T follicular helper cell (primary cell): Measurements from ENCODE around the gene WASF2.
"Not testable (repeated sequence)": the region's sequence is repeated elsewhere in the genome, so short reads cannot be mapped to it uniquely, and the experiment has no call there.

Source experiments
- DNase-seq: peaks from one replicate; pipeline ENCODE4 v3.0.0-alpha.2; 2020; ENCODE audit warnings: low read depth

Gene WASF2

GRCh38 chr1:27398405-27399149 lies 91.4 kb downstream of the WASF2 start:
- DNase-seq: no peak

DNA sequence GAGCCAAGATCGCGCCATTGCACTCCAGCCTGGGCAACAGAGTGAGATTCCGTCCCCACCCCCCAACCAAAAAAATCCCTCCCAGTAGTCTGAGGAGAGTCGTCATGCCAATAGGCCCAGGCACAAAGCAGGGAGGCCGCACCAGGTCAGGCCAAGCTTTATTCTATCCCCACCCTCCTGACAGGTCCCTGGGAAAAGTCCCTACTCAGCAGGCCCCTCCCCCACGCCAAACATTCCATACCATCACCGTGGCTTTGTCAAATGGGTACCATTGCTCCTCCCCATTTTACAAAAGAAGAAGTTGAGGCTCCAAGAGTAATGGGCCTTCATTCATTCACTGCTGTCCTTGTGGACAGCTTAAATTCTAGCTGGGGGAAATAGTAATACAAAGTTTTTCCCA lies 92.2 kb downstream of the WASF2 start:
- no peak for DNase-seq

- DNase-seq: no peak
Measured at GRCh38 chr1:27397110-27397509, 92.9 kb downstream of the WASF2 start.

GRCh38 chr1:27395441-27396195 lies 94.3 kb downstream of the WASF2 start:
- DNase-seq: peak; percentile 70

DNA sequence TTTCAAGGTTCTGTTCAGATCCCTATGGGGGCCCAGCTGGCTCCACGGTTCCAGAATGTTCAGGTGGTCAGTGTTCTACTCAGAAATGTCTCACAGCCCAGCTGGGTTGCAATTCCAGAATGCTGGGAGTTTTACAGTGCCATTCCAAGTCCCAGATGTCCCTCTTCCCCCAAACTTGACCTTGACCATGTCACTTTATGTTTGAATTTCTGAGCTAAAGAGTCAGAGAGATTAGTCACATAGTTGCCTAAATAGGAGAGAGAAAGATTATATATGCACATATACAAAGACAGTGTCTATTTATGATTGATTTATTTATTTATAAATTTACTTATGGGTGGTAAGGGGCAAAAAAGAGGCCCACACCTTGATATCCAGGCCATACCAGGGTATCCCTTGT lies 95.0 kb downstream of the WASF2 start:
- no peak for DNase-seq

- no peak for DNase-seq
Measured at GRCh38 chr1:27394282-27394658, 95.7 kb downstream of the WASF2 start.

- DNase-seq: no peak
Measured at GRCh38 chr1:27393641-27394281, 96.2 kb downstream of the WASF2 start.

DNA sequence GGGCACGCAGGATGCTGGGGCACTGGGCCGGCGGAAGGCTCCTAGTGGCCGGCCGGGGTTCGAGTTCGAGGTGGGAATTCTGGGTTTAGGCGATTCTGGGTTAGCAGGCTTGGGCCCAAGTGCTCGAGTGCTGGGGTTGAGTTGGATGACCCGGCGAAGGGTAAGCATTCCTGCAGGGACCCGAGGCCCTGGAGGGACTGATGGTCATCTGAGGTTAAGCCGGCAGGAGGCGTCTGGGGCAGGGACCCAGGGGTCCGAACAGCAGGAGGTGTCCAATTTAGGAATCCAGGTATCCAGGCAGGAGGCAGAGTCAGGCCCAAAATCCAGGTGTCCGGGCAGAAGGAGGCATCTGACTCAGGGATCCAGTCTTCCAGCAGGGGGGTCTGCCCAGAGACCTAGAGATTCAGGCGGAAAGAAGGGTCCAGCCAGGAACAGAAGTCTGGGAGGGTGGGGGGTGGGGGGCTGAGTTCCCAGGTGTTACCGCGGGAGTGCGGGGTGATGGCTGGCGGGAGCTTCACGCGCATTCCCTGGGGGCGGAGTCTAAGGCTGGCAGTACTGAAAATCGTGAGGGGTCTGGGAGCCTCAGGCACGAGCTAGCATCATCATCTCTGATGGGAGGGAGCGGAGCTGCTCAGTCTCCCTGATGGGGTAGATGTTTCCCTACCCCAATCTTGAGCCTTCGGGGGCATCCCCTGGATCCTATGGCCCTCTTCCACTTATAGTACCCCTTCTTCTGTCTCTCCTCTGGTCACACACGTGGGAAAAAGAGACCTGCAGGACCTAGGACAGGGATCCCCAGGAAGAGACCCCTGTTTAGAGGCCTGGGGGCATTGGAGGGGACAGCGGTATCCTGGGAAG lies 97.0 kb downstream of the WASF2 start:
- no peak for DNase-seq

- peak; percentile 92 for DNase-seq
Measured at GRCh38 chr1:27392096-27392777, 97.7 kb downstream of the WASF2 start, which contains the start of gene GPR3. GPR3 (plus strand) TSS chr1:27392622; CDS start chr1:27393799, 1,177 bp downstream.

DNA sequence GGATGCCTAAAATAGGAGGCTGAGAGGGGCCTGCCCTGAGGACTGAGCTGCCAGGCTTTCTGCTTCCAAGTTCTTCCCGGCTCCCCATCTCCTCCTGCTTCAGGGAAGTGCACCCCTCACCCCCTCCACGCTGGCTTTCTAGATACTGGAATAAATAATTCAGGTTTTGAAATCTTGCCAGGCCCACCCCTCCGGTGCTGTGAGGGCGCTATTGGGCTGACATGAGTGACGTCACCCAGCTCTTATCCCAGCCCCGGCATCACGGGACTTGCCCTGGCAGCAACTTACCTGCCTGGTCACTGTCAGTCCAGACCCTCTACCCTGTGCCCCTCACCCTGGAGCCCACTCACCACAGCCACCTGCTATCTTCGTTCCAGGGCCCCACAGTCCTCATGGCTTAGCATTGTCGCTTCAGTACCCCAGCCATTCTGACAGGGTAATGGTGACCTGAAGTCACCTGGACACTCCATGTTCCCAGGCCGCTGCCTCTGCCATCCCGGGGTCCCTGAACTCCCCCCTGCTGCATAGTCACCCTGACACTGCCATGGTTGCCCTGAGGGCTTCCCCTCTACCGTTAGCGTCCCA lies 98.4 kb downstream of the WASF2 start:
- no peak for DNase-seq

DNA sequence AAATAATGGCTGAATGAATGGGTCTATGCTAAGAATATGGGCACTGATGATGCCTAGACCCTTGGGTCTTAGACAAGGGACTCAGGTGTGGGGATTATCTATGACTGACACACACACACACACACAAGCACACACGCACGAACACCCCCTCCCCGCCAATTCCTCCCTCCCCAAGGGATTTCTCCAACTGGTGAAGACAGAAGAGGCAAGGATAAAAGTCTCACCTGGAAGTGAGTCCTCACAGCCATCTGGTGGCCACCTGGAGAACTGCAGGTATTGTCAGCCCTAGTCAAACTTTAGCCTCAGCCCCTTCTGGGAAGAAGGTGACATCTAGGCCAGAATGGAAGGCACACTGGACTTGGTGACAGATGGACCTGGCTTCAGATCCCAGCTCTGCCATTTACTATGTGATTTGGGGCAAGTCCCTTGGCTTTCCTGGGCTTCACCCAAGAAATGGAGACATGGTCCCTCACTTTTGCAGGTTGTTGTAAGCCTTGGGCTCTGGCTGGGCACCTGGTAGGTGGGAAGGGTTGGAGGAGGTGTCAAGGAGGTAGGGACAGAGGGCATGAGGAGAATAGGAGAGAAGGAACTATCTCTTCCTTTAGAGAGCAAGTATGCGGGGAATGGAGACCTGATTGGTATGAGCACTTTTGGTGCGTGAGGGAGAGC lies 101.5 kb downstream of the WASF2 start:
- DNase-seq: peak; percentile 67

DNA sequence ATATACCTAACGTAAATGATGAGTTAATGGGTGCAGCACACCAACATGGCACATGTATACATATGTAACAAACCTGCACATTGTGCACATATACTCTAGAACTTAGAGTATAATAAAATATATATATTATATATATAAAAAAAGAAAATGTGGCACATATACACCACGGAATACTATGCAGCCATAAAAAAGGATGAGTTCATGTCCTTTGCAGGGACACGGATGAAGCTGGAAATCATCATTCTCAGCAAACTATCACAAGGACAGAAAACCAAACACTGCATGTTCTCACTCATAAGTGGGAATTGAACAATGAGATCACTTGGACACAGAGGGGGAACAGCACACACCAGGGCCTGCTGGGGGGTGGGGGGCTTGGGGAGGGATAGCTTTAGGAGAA lies 105.2 kb downstream of the WASF2 start:
- not testable (repeated sequence) for DNase-seq

GRCh38 chr1:27383661-27384060 lies 106.3 kb downstream of the WASF2 start:
- DNase-seq: no peak

DNA sequence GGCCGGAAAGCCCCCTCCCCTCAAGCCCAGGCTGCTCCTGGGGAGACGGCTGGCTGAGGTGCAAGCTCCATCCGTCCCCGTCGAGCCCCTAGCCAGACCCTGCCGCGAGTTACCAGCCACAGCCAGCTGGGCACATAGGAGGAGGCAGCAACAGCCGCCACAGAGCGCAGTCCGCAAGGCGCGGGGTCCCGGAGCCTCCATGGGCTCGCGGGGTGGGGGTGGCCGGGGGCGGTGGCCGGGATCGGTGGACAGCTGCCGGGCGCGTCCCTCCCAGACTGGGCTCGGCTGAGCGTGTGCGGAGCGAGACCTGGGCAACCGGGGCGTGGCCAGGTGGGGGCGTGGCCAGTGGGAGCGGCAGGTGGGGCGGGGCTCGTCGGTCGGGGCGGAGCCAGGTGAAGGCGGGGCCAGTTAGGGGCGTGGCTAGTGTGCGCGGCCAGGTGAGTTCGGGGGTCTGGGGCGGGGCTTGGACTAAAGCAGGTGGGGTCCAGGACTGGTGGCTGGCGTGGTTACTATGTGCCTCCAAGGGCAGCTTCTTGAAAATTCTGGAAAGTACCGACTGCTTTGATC lies 106.8 kb downstream of the WASF2 start, which contains the start of gene CD164L2:
TSS of gene CD164L2 (minus strand) at position 295 of the 567 bp plus-strand sequence. CDS start at position 201, 94 bp downstream.
- peak; percentile 40 for DNase-seq

DNA sequence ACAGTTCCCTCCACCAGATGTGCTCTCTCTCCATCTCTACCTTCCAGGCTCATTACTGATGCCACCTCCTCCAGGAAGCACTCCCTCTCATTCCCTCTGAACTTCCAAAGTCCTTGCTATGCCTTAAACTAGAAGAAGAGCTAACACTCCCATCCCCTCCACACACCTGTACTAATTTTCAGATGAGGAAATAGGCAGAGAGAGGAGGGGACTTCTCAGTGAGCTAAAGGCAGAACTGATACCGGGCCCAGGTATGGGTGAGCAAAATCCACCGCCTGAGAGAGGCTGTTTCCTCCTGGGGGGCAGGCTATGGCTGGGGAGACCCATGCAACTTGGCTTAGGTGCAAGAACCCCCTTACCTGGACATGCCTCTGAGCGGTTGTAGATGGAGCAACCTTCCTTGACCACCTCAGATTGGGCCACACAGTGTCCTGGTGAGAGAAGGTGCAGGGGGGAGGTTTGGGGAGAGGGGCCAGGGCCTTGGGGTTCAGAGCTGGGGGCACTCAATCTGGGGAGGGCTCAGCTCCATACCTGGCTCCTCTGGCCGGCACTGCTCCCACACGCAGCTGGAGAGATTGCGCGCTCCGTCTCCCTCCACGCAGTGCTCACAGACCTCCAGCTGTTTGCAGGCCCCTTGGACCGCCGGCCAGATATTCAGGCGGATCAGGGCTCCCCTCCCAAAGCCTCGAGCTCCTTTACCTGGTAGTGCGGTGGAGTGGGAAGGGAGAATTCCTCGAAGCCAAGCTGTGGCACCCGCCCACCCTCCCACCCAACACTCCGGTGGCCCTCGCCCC lies 107.8 kb downstream of the WASF2 start:
- DNase-seq: no peak

- no peak for DNase-seq
Measured at GRCh38 chr1:27380766-27381733, 108.9 kb downstream of the WASF2 start.

- DNase-seq: no peak
Measured at GRCh38 chr1:27380224-27380623, 109.7 kb downstream of the WASF2 start.
